Ishikawa (cell line): ENCODE results near the gene TANGO6.

Experiments
- CEBPB ChIP-seq: IDR thresholded peaks from 2 replicates; pipeline ENCODE4 v1.6.1; 2012
- CREB1 ChIP-seq: IDR thresholded peaks from 2 replicates; pipeline ENCODE4 v1.6.1; 2012; ENCODE audit warnings: low read depth
- EGR1 ChIP-seq: IDR thresholded peaks from 2 replicates; pipeline ENCODE4 v1.6.1; 2012
- EP300 ChIP-seq: IDR thresholded peaks from 2 replicates; pipeline ENCODE4 v1.6.1; 2012; ENCODE audit warnings: borderline replicate concordance
- FOXM1 ChIP-seq: IDR thresholded peaks from 2 replicates; pipeline ENCODE4 v1.6.1; 2012; ENCODE audit warnings: low read depth, borderline replicate concordance
- MAX ChIP-seq: IDR thresholded peaks from 2 replicates; pipeline ENCODE4 v1.6.1; 2012
- NFIC ChIP-seq: IDR thresholded peaks from 2 replicates; pipeline ENCODE4 v1.6.1; 2012
- RAD21 ChIP-seq: IDR thresholded peaks from 2 replicates; pipeline ENCODE4 v1.6.1; 2012; ENCODE audit warnings: low read depth
- REST ChIP-seq: IDR thresholded peaks from 2 replicates; pipeline ENCODE4 v1.6.1; 2012; ENCODE audit warnings: low read depth, mild to moderate bottlenecking
- TAF1 ChIP-seq: IDR thresholded peaks from 2 replicates; pipeline ENCODE4 v1.6.1; 2012; ENCODE audit warnings: low read depth, mild to moderate bottlenecking
- TCF12 ChIP-seq: IDR thresholded peaks from 2 replicates; pipeline ENCODE4 v1.6.1; 2012; ENCODE audit warnings: low read depth
- TEAD4 ChIP-seq: IDR thresholded peaks from 2 replicates; pipeline ENCODE4 v1.6.1; 2012
- USF1 ChIP-seq: IDR thresholded peaks from 2 replicates; pipeline ENCODE4 v1.6.1; 2012
- YY1 ChIP-seq: IDR thresholded peaks from 2 replicates; pipeline ENCODE4 v1.6.1; 2012; ENCODE audit warnings: low read depth
- ZBTB7A ChIP-seq: IDR thresholded peaks from 2 replicates; pipeline ENCODE4 v1.6.1; 2012; ENCODE audit warnings: low read depth

The TANGO6 gene

GRCh38 chr16:68884861-68885720, 41.8 kb downstream of the TANGO6 start:
- TF ChIP-seq CREB1 (no peak), TCF12 (no peak), CEBPB (no peak), USF1 (no peak), RAD21 (no peak), EP300 (no peak), MAX (no peak), FOXM1 (no peak), TEAD4 (no peak)

- TF ChIP-seq TEAD4 (no peak), MAX (no peak), RAD21 (no peak), REST (no peak), NFIC (no peak), TCF12 (no peak), CREB1 (no peak), ZBTB7A (no peak), EGR1 (no peak), TAF1 (no peak), EP300 (no peak), CEBPB (no peak)
These were observed 43.8 kb downstream of the TANGO6 start for GRCh38 chr16:68887107-68887506.

- no peak for TF ChIP-seq YY1
- TF ChIP-seq FOXM1 = no peak
- no peak for TF ChIP-seq TAF1
- TF ChIP-seq EP300 = no peak
- TF ChIP-seq TEAD4 = no peak
- TF ChIP-seq CEBPB = no peak
- TF ChIP-seq MAX = no peak
- no peak for TF ChIP-seq USF1
- no peak for TF ChIP-seq ZBTB7A
- no peak for TF ChIP-seq REST
- TF ChIP-seq CREB1 = no peak
- no peak for TF ChIP-seq RAD21
- no peak for TF ChIP-seq EGR1
- TF ChIP-seq TCF12 = no peak
- no peak for TF ChIP-seq NFIC
These were observed 46.3 kb downstream of the TANGO6 start for GRCh38 chr16:68889508-68890150.

GRCh38 chr16:68892214-68892613, 48.9 kb downstream of the TANGO6 start:
- TF ChIP-seq RAD21 = no peak

- TF ChIP-seq CEBPB = no peak
- no peak for TF ChIP-seq USF1
- TF ChIP-seq RAD21 = no peak
- TF ChIP-seq TAF1 = no peak
- no peak for TF ChIP-seq REST
- TF ChIP-seq TEAD4 = no peak
- TF ChIP-seq MAX = no peak
- no peak for TF ChIP-seq FOXM1
- no peak for TF ChIP-seq CREB1
- TF ChIP-seq TCF12 = no peak
- TF ChIP-seq ZBTB7A = no peak
- TF ChIP-seq EP300 = no peak
- TF ChIP-seq NFIC = no peak
- TF ChIP-seq EGR1 = no peak
- TF ChIP-seq YY1 = no peak
These were observed 49.6 kb downstream of the TANGO6 start for GRCh38 chr16:68892898-68893297.
